Omental fat pad (tissue), 4 donors: ENCODE measurements around the gene PROK1. TPM values are rescaled to one million over a fixed set of nuclear protein-coding genes. Genes with fewer than 3 reads are reported as not detected.

Source experiments
- ATAC-seq: fragments of 150-250 bp; one replicate; pipeline ENCODE4 v1.9.1; 2016; ENCODE audit warnings: mild to moderate bottlenecking, moderate library complexity; ENCODE audit not compliant: low FRiP score
- DNase-seq: peaks from one replicate; pipeline ENCODE4 v3.0.0-alpha.2; 2019; ENCODE audit warnings: low spot score
- CTCF ChIP-seq, 3 donors: fragments of 450-650 bp; IDR thresholded peaks; one replicate each; pipeline ENCODE4 v1.5.1; 2016 to 2017; ENCODE audit warnings: antibody characterized with exemption in 3 of 3, mild to moderate bottlenecking in 3 of 3, moderate library complexity in 2 of 3
- total RNA-seq, 4 donors: library from RNA; depleted of rRNA; stranded (reverse); fragments of >200 nt; gene quantifications; one replicate each; pipeline ENCODE4 v1.1.0, GENCODE V29; 2016

Gene PROK1
- total RNA-seq, 4 donors from 2014 or later = 0.50 to 74.1 (median 2.6) TPM

GRCh38 chr1:110457206-110457605 lies 6.3 kb downstream of the PROK1 start:
- no peak for DNase-seq
- ATAC-seq = no peak
- TF ChIP-seq CTCF (IDR thresholded peaks at IDR 0.05) = no peak

GRCh38 chr1:110460253-110461220 lies 9.6 kb downstream of the PROK1 start:
- TF ChIP-seq CTCF (IDR thresholded peaks at IDR 0.05) = peak in 2 of 3 donors; percentile 84 to 92
- peak; percentile 95 for DNase-seq
- peak; percentile 48 for ATAC-seq

GRCh38 chr1:110462093-110462492 lies 11.1 kb downstream of the PROK1 start:
- no peak for TF ChIP-seq CTCF (IDR thresholded peaks at IDR 0.05)
- DNase-seq (no peak), ATAC-seq (no peak)

- DNase-seq (no peak), ATAC-seq (no peak)
- TF ChIP-seq CTCF (IDR thresholded peaks at IDR 0.05) = no peak
Measured at GRCh38 chr1:110462964-110463363, 12.0 kb downstream of the PROK1 start.

- peak; percentile 41 for ATAC-seq
- no peak for TF ChIP-seq CTCF (IDR thresholded peaks at IDR 0.05)
- no peak for DNase-seq
Measured at GRCh38 chr1:110463725-110464124, 12.8 kb downstream of the PROK1 start.

- ATAC-seq (peak; percentile 68), DNase-seq (no peak)
- no peak for TF ChIP-seq CTCF (IDR thresholded peaks at IDR 0.05)
Measured at GRCh38 chr1:110464340-110464739, 13.4 kb downstream of the PROK1 start.
